Kidney (tissue), 14 donors: ENCODE measurements around the gene ITGA8. TPM values are rescaled to one million over a fixed set of nuclear protein-coding genes. Genes with fewer than 3 reads are reported as not detected.
"Not testable (repeated sequence)": the region's sequence is repeated elsewhere in the genome, so short reads cannot be mapped to it uniquely, and the experiment has no call there.

Experiments
- DNase-seq, 5 donors: peaks; one replicate each; pipeline ENCODE4 v3.0.0-alpha.2; 2013 to 2020
- FAIRE-seq: peaks from 2 replicates; lab custom pipeline; 2012; peaks lifted over from hg19 to GRCh38; lab: Jason Lieb, UNC
- H3K27ac ChIP-seq, 2 donors: one replicate each; pipeline ENCODE4 v1.7.0; 2013; ENCODE audit warnings: low read depth in 2 of 2, low read length in 2 of 2, inconsistent platforms in 1 of 2
- H3K27me3 ChIP-seq: one replicate; pipeline ENCODE4 v1.7.1; 2013; ENCODE audit warnings: low read length, inconsistent platforms; ENCODE audit not compliant: control insufficient read depth, insufficient read depth
- H3K36me3 ChIP-seq, 3 donors: one replicate each; pipeline versions ENCODE4 v1.7.0 to v1.7.1; 2013; ENCODE audit warnings: low read length in 3 of 3, control low read depth in 1 of 3, inconsistent platforms in 1 of 3; ENCODE audit not compliant: insufficient read depth in 3 of 3, control insufficient read depth in 2 of 3
- H3K4me1 ChIP-seq, 3 donors: one replicate each; pipeline versions ENCODE4 v1.7.0 to v1.7.1; 2013; ENCODE audit warnings: low read length in 3 of 3, inconsistent platforms in 1 of 3, low read depth in 1 of 3; ENCODE audit not compliant: control insufficient read depth in 2 of 3, insufficient read depth in 2 of 3
- H3K4me3 ChIP-seq, 3 donors: one replicate each; pipeline versions ENCODE4 v1.7.0 to v1.8.1; 2013; ENCODE audit warnings: low read length in 3 of 3, control low read depth in 1 of 3, inconsistent platforms in 1 of 3
- H3K9ac ChIP-seq, 3 donors: one replicate each; pipeline versions ENCODE4 v1.7.0 to v1.7.1; 2013; ENCODE audit warnings: low read length in 3 of 3, control low read depth in 1 of 3, inconsistent platforms in 1 of 3
- H3K9me3 ChIP-seq, 3 donors: one replicate each; pipeline versions ENCODE4 v1.7.0 to v1.7.1; 2013; ENCODE audit warnings: low read length in 3 of 3, control low read depth in 1 of 3, inconsistent platforms in 1 of 3; ENCODE audit not compliant: control insufficient read depth in 2 of 3, insufficient read depth in 1 of 3
- intact Hi-C: fragments of 100-400 bp; cut with DNase I; formaldehyde crosslinking; loops from one replicate; pipeline ENCODE4 v1.11.1; 2022
- polyA plus RNA-seq: library from polyadenylated mRNA; stranded (reverse); fragments of 350-450 nt; fragmentation: Illumina TruSeq; extraction: RNeasy Lipid Tissue Mini Kit (QIAGEN cat#74804); gene quantifications from one replicate; pipeline ENCODE4 v1.2.3, GENCODE V29; 2014; ENCODE audit warnings: low read depth, low replicate concordance; ENCODE audit not compliant: insufficient read depth
- total RNA-seq: library from RNA; stranded (reverse); fragmentation: NEBNext Ultra II Directional; extraction: Animal tissue kit (Norgen Biotek cat#: 25700); gene quantifications from one replicate; pipeline ENCODE4 v1.2.1, GENCODE V29; 2021
- TF ChIP-seq, protein P1 (sequence below): IDR thresholded peaks from 3 replicates; pipeline ENCODE4 v1.5.1; 2012; ENCODE audit warnings: mild to moderate bottlenecking, moderate library complexity, borderline replicate concordance; ENCODE audit not compliant: insufficient read depth; ENCODE audit errors: extremely low read depth
- donor health status: control.
- donor health status: control.
- donor health status: control.
- donor health status: control.
- donor health status: control.
- donor health status: DM: yes; HTN: yes; CAD: no.
- donor health status: Normal renal cell carcinoma (clear cell type).

ITGA8 gene
- total and polyA plus RNA-seq, 2 donors from 2014 or later = 10.8 to 22.1 TPM

DNA sequence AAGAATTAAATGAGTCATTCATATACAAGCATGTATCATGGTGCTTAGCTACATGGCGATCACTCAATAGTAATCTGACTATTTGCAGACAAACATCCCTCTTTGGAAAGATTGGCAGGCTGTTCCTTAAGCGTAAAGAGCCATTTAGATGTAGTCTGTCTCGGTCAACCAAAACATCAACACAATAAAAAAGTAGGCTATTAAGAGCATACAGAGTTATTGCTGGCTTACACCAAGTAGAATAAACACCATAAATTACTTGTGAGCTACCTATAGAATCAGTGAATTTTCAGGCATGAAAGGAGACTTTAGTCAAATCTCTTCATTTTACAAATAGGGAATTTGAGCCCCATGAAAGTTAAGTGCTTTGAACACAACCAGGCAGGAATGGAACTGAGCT lies 176.9 kb downstream of the ITGA8 start:
- Histone ChIP-seq H3K36me3 (no peaks in the 10 kb centered on the region), H3K9ac (no peak overlapping the region), H3K27me3 (no peaks in the 10 kb centered on the region), H3K4me1 (no peaks in the 10 kb centered on the region), H3K9me3 (peaks cover 0 to 5% (median 0%) of the 10 kb centered on the region in 3 donors), H3K4me3 (no peak overlapping the region), H3K27ac (no peak overlapping the region)
- intact Hi-C loops = no loop called here
- DNase-seq (no peak), FAIRE-seq (no peak)
- TF ChIP-seq, protein P1, sequence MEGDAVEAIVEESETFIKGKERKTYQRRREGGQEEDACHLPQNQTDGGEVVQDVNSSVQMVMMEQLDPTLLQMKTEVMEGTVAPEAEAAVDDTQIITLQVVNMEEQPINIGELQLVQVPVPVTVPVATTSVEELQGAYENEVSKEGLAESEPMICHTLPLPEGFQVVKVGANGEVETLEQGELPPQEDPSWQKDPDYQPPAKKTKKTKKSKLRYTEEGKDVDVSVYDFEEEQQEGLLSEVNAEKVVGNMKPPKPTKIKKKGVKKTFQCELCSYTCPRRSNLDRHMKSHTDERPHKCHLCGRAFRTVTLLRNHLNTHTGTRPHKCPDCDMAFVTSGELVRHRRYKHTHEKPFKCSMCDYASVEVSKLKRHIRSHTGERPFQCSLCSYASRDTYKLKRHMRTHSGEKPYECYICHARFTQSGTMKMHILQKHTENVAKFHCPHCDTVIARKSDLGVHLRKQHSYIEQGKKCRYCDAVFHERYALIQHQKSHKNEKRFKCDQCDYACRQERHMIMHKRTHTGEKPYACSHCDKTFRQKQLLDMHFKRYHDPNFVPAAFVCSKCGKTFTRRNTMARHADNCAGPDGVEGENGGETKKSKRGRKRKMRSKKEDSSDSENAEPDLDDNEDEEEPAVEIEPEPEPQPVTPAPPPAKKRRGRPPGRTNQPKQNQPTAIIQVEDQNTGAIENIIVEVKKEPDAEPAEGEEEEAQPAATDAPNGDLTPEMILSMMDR = no peak

- no peaks in the 10 kb centered on the region for H3K27me3 ChIP-seq
- H3K9me3 ChIP-seq = peaks cover 0 to 5% (median 0%) of the 10 kb centered on the region in 3 donors
- TF ChIP-seq, protein P1 = no peak
- intact Hi-C loops = no loop called here
- no peak for DNase-seq
- no peak overlapping the region for H3K27ac ChIP-seq
- H3K36me3 ChIP-seq = no peaks in the 10 kb centered on the region
- no peak overlapping the region for H3K9ac ChIP-seq
- no peak overlapping the region for H3K4me3 ChIP-seq
- FAIRE-seq = no peak
- H3K4me1 ChIP-seq = no peaks in the 10 kb centered on the region
These were observed 178.3 kb downstream of the ITGA8 start for GRCh38 chr10:15541376-15541775.

DNA sequence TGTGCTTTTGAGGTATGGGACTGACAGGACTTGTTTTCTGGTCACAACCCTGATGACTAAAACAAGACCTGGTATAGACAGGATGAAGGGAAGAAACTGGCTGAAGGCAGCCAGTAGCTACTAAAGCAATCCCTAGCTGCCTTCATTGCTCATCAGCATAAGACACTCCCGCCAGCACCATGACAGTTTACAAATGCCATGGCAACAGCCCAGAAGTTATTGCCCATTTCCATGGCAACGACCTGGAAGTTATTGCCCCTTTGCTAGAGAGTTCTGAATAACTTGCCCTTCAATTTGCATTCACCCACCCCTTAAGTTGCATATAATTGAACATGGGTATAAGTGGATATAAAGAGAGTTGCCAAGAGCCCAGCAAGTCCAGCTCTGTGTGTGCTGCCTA lies 179.0 kb downstream of the ITGA8 start:
- Histone ChIP-seq H3K4me3 (no peak overlapping the region), H3K27me3 (no peaks in the 10 kb centered on the region), H3K27ac (no peak overlapping the region), H3K4me1 (no peaks in the 10 kb centered on the region), H3K36me3 (no peaks in the 10 kb centered on the region), H3K9ac (no peak overlapping the region), H3K9me3 (peaks cover 0 to 5% (median 0%) of the 10 kb centered on the region in 3 donors)
- FAIRE-seq = no peak
- TF ChIP-seq, protein P1 = no peak
- intact Hi-C loops = no loop called here
- peak in 1 of 5 donors; percentile 24 for DNase-seq

- intact Hi-C loops = no loop called here
- Histone ChIP-seq H3K36me3 (no peaks in the 10 kb centered on the region), H3K27ac (no peak overlapping the region), H3K27me3 (no peaks in the 10 kb centered on the region), H3K9me3 (peaks cover 0 to 5% (median 0%) of the 10 kb centered on the region in 3 donors), H3K9ac (no peak overlapping the region), H3K4me1 (no peaks in the 10 kb centered on the region), H3K4me3 (no peak overlapping the region)
- TF ChIP-seq, protein P1 = no peak
- FAIRE-seq (no peak), DNase-seq (no peak)
These were observed 180.5 kb downstream of the ITGA8 start for GRCh38 chr10:15539262-15539661.

DNA sequence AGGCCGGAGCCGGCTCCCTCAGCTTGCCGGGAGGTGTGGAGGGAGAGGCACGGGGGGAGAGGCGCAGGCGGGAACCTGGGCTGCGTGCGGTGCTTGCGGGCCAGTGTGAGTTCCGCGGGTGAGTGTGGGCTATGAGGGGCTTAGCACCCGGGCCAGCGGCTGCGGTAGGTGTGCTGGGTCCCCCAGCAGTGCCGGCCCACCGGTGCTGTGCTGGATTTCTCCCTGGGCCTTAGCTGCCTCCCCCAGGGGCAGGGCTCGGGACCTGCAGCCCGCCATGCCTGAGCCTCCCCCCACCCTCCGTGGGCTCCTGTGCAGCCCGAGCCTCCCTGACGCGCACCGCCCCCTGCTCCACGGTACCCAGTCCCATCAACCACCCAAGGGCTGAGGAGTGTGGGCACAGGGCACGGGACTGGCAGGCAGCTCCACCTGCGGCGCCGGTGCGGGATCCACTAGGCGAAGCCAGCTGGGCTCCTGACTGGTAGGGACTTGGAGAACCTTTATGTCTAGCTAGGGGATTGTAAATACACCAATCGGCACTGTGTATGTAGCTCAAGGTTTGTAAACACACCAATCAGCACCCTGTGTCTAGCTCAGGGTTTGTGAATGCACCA lies 184.7 kb downstream of the ITGA8 start:
- H3K36me3 ChIP-seq, H3K9me3 ChIP-seq, H3K27ac ChIP-seq, FAIRE-seq, H3K9ac ChIP-seq, H3K4me3 ChIP-seq, H3K27me3 ChIP-seq, DNase-seq, H3K4me1 ChIP-seq, intact Hi-C loops: not testable (repeated sequence)
